SU-DHL-6 (cell line): ENCODE results near the gene SOX5.

Source experiments
- EZH2phosphoT487 ChIP-seq: fragments of 200-600 bp; sonication (generic), shearing (Covaris generic); conservative IDR thresholded peaks from 2 replicates; pipeline ENCODE4 v1.6.1; 2018; ENCODE audit warnings: mild to moderate bottlenecking, antibody characterized with exemption, low read length, moderate library complexity, mixed read lengths
- TF ChIP-seq, protein P1 (sequence below): fragments of 200-600 bp; sonication (generic); IDR thresholded peaks from one replicate; pipeline ENCODE4 v1.5.1; 2017; ENCODE audit warnings: antibody characterized with exemption, mild to moderate bottlenecking, low read length, moderate library complexity; ENCODE audit not compliant: insufficient read depth, poor library complexity, severe bottlenecking

DNA sequence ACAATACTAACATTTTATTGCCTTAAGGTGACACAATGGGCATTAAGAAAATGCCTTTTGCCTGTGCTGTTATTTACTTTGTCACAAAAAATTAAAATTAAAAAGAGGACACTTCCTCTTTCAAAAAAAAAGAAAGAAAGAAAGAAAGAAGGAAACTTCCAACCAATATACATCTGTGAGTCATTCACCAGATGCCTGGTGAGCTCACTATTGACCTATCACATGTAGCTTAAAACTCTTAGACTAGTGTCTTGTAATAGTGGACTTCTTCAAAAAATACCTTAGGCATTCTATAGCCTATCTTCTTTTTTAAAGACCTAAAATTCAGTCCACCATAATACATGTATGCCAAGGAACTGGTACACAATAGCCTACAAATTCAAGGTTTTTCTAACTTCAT, 4.9 kb upstream of the SOX5 start:
- no peak for TF ChIP-seq EZH2phosphoT487
- TF ChIP-seq, protein P1, sequence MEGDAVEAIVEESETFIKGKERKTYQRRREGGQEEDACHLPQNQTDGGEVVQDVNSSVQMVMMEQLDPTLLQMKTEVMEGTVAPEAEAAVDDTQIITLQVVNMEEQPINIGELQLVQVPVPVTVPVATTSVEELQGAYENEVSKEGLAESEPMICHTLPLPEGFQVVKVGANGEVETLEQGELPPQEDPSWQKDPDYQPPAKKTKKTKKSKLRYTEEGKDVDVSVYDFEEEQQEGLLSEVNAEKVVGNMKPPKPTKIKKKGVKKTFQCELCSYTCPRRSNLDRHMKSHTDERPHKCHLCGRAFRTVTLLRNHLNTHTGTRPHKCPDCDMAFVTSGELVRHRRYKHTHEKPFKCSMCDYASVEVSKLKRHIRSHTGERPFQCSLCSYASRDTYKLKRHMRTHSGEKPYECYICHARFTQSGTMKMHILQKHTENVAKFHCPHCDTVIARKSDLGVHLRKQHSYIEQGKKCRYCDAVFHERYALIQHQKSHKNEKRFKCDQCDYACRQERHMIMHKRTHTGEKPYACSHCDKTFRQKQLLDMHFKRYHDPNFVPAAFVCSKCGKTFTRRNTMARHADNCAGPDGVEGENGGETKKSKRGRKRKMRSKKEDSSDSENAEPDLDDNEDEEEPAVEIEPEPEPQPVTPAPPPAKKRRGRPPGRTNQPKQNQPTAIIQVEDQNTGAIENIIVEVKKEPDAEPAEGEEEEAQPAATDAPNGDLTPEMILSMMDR: no peak
